HG02884 (cell line): ENCODE measurements around the gene SMYD3.

ENCODE experiments used
- ATAC-seq: cut with Tn5 transposase; IDR thresholded peaks from one replicate; pipeline ENCODE4 v1.9.1; 2021; ENCODE audit warnings: mild to moderate bottlenecking, moderate library complexity; ENCODE audit not compliant: unreplicated experiment

The SMYD3 gene

DNA sequence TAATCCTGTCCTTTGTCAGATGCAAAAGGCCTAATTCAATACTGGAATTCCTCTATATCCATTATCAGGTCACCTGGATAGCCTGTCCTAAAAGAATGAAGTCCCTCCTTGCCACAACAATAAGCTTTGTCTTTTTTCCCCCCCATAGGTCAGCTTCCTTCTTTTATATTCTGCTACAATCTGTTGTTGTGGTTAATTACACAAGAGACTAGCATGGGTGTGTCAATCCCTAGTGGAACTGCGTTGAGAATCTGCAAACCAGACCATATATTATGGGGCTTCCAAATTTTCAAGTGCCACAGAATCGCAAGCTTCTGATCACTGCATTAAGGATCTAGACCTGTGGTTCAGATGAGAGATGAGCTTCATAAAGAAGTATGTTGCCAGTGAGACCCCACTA is 349.6 kb downstream of the SMYD3 start:
- no peak for ATAC-seq

DNA sequence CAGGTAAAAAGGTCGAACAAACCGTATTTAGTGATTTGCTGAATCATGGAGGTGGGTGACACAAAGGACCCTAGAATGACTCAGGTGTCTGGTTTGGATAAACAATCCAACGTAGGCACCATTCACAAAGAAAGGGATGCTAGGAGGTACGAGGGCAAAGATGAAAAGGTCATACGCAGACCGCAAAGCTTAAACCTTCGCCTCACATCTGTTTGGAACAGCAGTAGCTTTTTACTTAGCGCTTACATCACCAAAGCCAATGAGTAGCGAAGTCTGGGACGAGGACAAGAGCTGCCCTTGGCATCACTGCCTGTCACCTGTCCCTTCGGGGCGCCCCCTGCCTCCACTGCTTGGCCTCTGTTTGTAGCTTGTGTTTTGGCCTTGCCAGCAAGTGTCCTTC is 350.2 kb downstream of the SMYD3 start:
- no peak for ATAC-seq

DNA sequence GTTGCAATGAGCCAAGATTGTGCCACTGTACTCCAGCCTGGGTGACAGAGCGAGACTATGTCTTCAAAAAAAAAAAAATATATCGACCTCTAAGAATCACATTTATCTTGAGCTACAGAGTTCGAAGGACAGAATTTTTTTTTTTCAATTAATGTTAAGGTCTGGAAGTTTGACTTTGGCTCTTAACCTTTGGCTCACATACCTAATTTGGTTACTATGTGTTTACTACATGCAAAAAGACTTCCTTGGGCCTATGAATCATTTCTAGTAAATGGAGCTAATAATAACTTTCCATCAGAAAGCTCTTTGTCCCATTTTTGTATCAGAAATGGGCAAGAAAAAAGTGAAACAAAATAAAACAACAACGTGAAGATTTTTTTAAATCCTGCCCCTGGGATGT is 351.2 kb downstream of the SMYD3 start:
- ATAC-seq, result no peak

DNA sequence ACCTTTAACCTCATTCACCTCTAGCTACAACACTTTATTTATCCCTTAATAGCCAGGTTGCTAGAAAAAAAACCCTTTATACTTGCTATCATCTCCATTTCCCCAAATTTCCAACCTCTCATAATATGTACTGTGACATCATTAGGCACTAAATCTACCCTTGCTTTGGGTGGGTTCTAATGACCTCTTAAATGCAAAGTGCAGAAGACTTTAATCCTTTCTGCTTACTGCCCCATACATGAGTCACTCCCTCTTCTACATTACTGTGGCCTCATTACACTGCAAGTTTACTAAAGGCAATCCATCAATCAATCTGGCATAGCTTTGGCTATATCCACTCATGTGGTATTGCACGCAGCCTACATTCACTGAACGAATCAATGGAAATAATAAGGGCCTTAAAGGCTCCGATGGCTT is 353.3 kb downstream of the SMYD3 start:
- ATAC-seq, result no peak

DNA sequence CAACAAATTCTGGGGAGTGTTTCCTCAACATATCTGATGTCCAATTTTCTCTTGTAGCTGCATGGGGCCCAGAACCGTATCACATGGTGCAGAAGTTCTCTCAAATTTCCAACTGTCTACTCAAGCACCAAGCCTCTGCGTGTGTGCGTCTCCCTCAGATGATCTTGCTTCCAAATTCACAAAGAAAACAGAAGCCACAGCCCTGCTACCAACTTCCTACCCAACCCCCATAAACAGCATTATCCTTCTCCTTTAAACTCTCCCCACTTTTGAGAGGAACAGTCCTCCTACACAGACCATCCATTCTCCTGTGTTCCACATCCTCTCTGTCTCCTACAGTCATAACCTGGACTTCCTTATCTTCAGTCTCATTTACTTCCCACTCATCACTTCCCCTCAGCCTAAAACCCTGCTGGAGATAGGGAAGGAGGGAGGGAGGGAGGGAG is 354.1 kb downstream of the SMYD3 start:
- no peak for ATAC-seq

DNA sequence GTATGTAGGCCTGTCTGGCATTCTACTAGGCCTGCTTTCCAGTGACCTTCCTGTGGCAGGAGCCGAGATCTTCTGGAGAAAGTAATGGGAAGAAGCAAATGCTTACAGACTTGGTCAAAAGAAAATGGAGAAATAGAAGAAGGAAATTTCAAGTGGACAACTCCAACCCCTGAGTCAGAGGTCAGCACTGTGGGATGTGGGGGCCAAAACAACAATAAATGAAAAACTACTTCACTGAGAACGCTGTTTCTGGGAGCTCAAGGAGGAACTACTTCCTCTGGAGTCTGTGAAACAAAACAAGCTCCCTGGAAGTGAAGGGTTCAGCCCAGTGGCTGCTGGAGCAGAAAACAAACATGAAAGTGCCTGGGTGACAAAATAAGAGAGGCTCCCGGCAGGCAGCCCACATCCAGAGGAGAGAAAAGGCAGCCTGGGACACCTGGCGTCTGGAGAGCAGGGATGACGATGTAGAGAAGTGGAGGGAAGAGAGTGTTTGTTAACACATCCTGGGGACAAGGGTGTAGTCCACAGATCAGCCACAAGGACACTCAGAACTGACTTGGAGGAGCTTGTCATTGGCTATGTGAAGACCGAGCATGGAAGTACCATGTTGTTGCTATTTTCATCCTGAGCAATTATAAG is 355.2 kb downstream of the SMYD3 start:
- no peak for ATAC-seq

DNA sequence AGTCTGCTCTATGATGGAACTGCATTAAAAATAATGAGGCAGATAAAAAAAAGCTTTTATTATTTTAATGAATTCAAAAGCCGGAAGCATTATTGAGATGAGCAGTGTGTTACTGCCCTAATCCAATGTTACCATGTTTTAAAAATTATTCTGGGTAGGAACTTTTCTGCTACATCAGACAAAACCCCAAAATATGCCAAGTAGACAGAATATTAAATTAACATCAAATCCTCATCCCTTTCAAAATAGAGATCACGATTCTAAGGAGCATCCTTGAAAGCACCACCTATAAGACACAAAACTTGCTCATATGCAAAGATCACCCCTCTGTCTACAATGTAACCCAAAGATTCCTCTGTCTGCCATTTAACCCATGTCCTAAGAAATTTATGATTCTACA is 357.5 kb downstream of the SMYD3 start:
- ATAC-seq, result no peak

DNA sequence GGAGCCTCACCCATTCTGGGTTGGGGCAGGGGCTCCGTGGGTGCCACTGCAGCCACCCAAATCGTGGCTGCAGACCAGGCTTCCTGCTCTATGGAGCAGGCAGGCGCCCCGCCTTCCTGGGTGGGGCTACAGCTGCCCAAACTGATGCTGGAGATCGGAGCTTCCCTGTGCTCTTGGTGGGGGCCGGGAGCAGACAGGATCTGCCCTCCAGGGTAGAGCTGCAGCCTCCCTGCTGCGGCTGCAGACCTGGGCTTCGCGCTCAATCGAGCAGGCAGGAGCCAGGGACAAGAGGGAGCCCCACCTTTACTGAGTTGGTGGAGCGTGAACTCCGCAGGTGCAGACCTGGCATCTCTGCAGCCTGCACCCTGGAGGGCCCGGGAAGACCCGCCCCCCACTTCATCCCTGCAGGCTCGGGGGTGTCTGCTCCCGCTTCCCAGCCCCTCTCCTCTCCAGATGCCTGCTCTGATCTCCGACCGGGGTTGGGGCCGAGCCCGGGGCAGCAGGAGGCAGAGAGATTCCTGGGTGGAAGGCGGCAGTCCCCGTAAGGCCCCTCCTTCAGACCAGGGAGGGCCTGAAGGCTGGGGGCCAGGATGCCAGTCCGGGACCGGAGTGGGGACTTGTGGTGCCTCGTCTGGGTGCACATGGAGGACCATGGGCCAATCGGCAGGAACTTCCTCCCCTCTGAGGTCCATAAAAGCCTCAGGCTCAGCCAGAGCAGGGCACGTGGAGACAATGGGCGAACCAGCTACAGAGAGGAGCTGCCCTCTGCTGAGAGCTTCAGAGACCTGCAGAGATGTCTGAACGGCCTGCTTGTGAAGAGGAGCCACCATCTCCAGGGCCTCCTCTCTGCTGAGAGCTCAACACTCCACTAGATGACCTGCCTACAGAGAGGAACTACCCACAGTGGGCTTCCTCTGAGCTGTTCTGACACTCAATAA is 359.3 kb downstream of the SMYD3 start:
- no peak for ATAC-seq

DNA sequence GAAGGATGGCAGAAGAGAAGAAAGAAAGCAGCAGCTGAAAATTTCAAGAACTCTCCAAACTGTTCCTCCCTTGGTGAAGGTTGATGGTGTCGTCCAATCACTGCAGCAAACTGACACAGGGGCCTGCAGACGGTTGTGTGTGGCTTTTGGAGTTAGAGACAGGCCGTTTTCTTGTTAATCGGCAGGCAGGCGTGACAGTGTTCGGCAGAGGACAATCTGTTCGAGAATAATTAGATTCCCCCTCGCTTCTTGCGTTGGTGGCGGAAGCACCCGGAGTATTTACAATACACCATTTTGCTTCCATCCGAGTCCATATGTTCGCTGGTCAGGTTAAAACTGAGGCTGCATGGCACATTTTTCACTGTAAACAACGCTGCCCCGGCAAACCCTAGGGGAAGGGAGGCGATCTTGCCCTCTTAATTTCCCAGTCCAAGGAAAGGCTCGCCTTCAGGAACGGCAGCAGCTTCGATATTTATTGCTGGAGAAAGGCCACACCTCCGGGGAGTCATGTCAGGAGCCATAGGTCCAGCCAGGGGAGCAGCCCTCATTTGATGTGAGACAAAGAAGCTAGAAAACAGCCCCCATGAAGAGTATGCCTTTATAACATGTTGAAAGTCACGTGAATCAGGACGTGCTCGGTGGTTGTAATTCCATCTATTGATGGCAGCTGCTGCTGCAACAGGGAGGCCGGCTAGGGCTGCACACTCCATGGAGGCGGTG is 360.1 kb downstream of the SMYD3 start:
- ATAC-seq, result no peak

DNA sequence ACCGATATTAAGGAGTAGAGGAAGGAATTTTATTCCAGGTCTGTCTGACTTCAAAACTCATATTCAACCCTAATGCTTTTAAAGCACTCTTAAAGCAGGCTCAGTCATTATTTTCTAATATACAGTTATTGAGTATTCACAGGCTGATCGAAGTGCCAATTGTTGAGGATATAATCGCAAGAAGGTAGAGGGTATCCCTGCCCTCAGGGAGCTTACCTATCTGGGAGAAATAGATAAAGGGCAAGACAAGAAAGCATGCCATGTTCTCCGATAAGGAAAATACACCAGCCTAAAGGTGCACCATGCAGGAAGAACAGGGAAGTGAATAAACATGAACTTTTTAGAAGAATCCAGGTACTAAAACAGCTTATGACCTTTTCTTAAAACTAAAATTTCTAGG is 361.2 kb downstream of the SMYD3 start:
- no peak for ATAC-seq

DNA sequence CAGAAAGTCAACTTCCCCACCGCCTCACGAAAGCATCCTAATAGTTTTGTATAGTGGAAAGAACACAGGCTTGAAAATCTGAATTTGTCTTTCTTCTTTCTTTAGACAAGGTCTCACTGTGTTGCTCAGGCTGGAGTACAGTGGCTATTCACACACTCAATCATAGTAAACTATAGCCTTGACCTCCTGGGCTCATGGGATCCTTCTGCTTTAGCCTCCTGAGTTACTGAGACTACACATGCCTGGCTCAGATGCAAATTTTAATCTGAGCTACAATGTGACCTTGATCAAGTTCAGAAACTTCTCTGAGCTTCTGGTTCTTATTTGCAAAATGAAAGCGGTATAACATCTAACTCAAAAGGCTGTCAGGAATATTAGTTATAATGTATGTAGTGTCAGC is 362.1 kb downstream of the SMYD3 start:
- no peak for ATAC-seq

DNA sequence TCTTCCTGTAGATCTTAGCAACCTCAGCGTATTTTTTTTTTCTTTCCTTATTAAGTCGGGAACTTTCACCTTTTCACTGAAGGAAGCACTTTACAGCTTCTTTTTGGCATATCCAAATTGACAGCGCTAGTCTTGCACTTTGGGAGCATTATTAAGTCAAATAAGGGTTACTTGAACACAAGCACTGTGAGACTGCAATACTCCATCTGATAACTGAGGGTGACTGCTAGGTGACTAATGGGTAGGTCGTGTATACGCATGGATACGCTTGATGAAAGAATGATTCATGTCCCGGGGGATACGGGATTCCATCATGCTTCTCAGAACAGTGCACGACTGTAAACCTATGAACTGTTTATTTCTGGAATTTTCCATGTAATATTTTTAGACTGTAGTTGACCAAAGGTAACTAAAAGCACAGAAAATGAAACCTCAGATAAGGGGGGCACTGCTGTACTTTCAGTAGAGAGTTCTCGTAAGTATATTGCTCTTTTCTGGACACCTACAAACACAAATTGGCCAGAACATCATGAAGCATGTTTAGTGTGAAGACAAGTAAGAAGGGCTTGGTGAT is 364.7 kb downstream of the SMYD3 start:
- no peak for ATAC-seq

DNA sequence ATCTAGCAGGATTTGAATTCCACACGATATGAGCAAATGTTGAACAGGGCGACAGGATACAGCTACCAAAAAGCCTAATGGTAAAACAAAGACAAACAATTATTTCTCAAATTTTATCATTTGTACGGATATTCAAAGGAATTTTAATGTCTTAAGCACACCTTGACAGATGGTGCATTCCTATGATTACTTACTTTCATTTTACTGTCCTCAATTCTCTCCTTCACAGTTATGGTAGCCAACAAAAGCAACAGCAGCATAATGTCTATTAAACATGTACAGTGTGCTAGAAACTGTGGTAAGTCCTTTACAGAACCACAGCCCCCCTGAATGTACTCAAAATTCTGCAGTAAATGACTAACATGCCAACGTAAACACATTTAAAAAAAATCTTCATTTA is 365.8 kb downstream of the SMYD3 start:
- no peak for ATAC-seq

DNA sequence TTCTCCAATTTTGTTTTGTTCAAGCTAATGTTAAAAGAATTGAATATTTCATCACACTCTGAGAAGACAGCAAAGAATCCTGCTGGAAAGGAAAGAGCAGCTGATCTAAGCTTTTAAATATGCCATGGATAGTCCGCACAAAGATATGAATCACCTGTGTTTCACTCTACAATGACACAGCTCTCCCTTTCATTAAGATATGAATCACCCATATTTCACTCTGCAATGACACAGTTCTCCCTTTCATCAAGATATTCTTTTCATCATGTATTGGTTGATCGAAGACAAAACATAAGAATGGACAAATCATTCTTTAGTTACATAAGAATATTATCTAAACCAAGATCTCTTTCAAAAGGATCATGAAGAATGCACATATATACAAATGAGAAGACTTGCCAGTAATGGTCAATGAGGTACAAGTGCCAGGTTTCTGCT is 367.3 kb downstream of the SMYD3 start:
- ATAC-seq, result no peak

DNA sequence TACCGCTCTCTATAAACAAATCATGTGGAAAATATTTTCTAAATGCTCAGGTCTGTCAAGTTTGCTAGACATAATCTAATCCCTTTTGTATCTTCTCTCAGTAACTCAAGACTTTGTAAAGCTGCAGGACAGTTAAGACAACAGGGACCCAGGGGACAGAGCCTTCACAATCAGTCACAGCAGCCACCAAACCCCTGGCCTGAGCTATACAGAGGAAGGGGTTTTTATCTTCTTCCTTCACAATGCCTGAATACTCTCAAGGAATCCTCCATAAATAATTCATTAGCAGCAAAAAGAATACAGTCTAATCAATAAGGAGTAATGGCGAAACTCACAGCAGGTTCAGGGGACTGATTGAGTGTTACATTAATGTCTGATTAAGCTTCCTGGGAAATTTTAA is 368.3 kb downstream of the SMYD3 start:
- ATAC-seq, result no peak

DNA sequence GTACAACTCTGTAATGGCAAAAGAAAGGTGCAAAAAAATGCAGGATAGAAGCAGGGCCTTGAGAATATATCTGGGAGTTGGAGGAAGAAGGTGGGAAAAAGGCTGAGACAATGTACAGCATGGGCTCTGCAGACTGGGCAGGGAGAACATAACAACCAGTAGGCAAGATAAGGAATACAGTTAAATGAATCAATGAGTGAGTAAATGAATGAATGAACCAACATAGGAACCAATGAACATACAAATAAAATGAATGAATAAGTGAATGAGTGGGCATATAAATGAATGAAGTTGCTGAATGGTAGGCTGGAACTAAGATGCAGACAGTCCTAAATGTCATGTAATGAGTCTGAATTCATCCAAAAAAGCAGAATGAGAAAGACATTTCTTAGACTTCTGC is 370.6 kb downstream of the SMYD3 start:
- ATAC-seq, result no peak

DNA sequence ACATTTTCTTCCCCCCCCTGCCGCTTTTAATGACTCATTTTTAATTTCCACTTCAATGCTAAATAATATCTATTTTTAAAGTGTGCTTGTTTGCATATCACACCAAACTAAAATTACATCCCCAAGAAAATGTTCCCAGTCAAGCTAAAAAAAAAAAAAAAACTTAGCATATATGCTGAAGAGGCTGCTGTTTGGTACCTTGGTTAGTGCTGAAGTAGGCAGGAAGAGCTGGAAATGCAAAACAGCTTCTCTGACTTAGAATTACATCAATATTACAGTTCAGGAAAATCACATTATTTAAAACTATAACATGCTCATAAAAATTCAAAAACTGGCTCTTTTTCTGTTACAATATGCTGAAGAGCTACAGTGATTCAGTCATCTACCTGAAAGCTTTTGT is 372.3 kb downstream of the SMYD3 start:
- no peak for ATAC-seq

DNA sequence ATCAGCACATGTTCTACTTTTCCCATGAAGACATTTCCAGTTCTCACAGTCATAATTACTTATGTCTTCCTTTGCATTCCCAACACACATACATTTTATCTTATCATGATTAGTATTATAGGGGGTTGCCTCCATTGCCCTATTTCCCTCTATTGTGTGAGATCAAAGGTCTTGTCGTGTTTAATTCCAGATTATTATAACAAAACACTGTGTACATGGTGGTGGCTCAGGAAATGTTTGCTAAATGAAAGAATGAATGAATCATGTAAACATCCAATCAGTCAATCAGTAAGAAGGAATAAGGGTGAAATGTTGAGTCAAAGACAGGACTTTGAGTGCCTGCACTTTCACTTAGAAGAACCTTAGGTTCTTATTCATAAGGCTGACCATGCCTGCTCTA is 376.0 kb downstream of the SMYD3 start:
- no peak for ATAC-seq

DNA sequence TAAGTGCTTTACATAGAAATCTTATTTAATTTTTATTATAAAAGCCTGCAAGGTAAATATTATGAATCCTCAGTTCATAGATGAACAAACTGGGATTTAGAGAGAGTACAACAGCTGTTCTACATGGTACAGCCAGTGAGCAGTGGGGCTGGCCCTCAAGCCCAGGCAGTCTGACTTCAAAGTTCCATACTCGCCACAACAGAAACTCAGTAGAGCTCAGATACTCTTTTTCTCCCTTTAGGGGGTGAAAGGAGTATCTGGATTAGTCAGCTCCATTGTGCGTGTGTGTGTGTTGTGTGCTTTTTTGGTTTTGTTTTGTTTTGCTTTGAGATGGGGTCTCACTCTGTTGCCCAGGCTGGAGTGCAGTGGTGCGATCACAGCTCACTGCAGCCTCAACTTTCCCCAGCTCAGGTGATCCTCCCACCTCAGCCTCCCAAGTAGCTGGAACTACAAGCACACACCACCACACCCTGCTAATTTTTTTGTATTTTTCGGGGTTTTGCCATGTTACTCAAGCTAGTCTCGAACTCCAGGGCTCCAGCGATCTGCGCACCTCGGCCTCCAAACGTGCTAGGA is 378.5 kb downstream of the SMYD3 start:
- ATAC-seq, result no peak

DNA sequence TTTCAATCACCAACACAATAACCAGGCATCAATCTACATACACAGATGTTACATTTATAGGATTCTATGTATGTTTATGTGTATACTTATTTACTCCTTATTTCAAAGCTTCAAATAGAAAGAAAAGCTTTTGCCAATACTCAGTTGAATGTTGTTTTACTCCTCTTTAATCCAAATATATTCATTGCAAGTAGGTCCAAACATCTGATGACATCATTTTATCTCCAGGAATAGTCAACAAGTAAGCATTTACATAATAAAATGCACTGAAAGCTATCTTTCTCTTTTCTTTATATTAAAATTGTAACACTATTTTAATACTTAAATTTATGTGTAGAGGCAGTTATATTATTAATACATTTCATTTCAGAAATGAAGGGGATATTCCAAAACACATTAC is 380.5 kb downstream of the SMYD3 start:
- ATAC-seq, result no peak

DNA sequence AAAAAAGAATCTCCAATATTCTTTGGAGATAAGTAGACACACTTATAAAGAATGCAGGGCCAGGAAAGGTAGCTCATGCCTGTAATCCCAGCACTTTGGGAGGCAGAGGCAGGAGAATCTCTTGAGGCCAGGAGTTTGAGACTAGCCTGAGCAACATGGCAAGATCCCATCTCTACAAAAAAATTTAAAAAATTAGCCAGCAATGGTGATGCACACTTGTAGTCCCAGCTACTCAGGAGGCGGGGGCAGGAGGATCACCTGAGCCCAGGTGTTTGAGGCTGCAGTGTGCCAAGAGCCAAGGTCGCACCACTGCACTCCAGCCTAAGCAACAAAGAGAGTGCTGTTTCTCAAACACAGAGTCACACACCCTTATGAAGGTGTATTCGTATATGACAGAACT is 385.0 kb downstream of the SMYD3 start:
- no peak for ATAC-seq
